Liver (tissue), 9 donors: ENCODE results near the gene NFIX. TPM values are rescaled to one million over a fixed set of nuclear protein-coding genes. Genes with fewer than 3 reads are reported as not detected.
A peak's percentile ranks its signal among the peaks of the same experiment; 100 is the strongest.

Experiments
- DNase-seq: peaks from one replicate; pipeline ENCODE4 v3.0.0-alpha.2; 2017; ENCODE audit warnings: low spot score
- H3K27ac ChIP-seq, 2 donors: one replicate each; pipeline ENCODE4 v1.7.0; 2013; ENCODE audit warnings: inconsistent platforms in 2 of 2, low read length in 2 of 2, control low read depth in 1 of 2, low read depth in 1 of 2, mild to moderate bottlenecking in 1 of 2
- H3K27me3 ChIP-seq, 4 donors: one replicate each; pipeline versions ENCODE4 v1.6.1 to v1.7.0; 2013; ENCODE audit warnings: low read length in 3 of 4, inconsistent platforms in 1 of 4, mild to moderate bottlenecking in 1 of 4, moderate library complexity in 1 of 4; ENCODE audit not compliant: control insufficient read depth in 4 of 4, insufficient read depth in 4 of 4
- H3K36me3 ChIP-seq, 4 donors: one replicate each; pipeline versions ENCODE4 v1.6.1 to v1.7.0; 2013; ENCODE audit warnings: low read length in 3 of 4, mild to moderate bottlenecking in 3 of 4, low read depth in 1 of 4, moderate library complexity in 1 of 4; ENCODE audit not compliant: control insufficient read depth in 4 of 4, insufficient read depth in 3 of 4
- H3K4me1 ChIP-seq, 4 donors: one replicate each; pipeline versions ENCODE4 v1.6.1 to v1.7.0; 2013; ENCODE audit warnings: low read length in 3 of 4, mild to moderate bottlenecking in 3 of 4, moderate library complexity in 1 of 4; ENCODE audit not compliant: control insufficient read depth in 4 of 4, insufficient read depth in 4 of 4
- H3K4me3 ChIP-seq, 3 donors: one replicate each; pipeline versions ENCODE4 v1.6.1 to v1.7.0; 2013; ENCODE audit warnings: low read length in 3 of 3, control low read depth in 1 of 3, low read depth in 1 of 3, mild to moderate bottlenecking in 1 of 3
- H3K9ac ChIP-seq, 2 donors: one replicate each; pipeline ENCODE4 v1.7.0; 2013; ENCODE audit warnings: low read length in 2 of 2, mild to moderate bottlenecking in 2 of 2, moderate library complexity in 2 of 2, control low read depth in 1 of 2, low read depth in 1 of 2
- H3K9me3 ChIP-seq, 4 donors: one replicate each; pipeline versions ENCODE4 v1.6.1 to v1.7.0; 2013; ENCODE audit warnings: low read length in 3 of 4; ENCODE audit not compliant: control insufficient read depth in 4 of 4
- ATF3 ChIP-seq: IDR thresholded peaks from 2 replicates; pipeline ENCODE4 v1.6.1; 2016; ENCODE audit warnings: antibody characterized with exemption
- CTCF ChIP-seq: fragments of 150-350 bp; IDR thresholded peaks from 2 replicates; pipeline ENCODE4 v1.5.1; 2017; ENCODE audit warnings: improper control_type of control experiment, low read depth, low read length; ENCODE audit not compliant: missing input control
- EGR1 ChIP-seq, 2 donors: IDR thresholded peaks; 2 replicates each; pipeline ENCODE4 v1.6.1; 2016 to 2018; ENCODE audit warnings: antibody characterized with exemption in 2 of 2, low read depth in 2 of 2
- FOXA1 ChIP-seq: IDR thresholded peaks from 2 replicates; pipeline ENCODE4 v1.6.1; 2016; ENCODE audit warnings: antibody characterized with exemption
- FOXA2 ChIP-seq: IDR thresholded peaks from 2 replicates; pipeline ENCODE4 v1.6.1; 2016; ENCODE audit warnings: antibody characterized with exemption
- GABPA ChIP-seq, 2 donors: IDR thresholded peaks in 1 of 2; conservative IDR thresholded peaks in 1 of 2; 2 replicates each; pipeline ENCODE4 v1.6.1; 2016; ENCODE audit warnings: antibody characterized with exemption in 2 of 2, mild to moderate bottlenecking in 1 of 2, moderate library complexity in 1 of 2
- HNF4A ChIP-seq, 2 donors: conservative IDR thresholded peaks; 2 replicates each; pipeline ENCODE4 v1.6.1; 2016; ENCODE audit warnings: antibody characterized with exemption in 2 of 2, mild to moderate bottlenecking in 2 of 2
- HNF4G ChIP-seq: IDR thresholded peaks from 2 replicates; pipeline ENCODE4 v1.6.1; 2016; ENCODE audit warnings: antibody characterized with exemption
- JUND ChIP-seq, 2 donors: IDR thresholded peaks; 2 replicates each; pipeline ENCODE4 v1.6.1; 2016; ENCODE audit warnings: antibody characterized with exemption in 2 of 2
- NR2F2 ChIP-seq: IDR thresholded peaks from 2 replicates; pipeline ENCODE4 v1.6.1; 2016; ENCODE audit warnings: antibody characterized with exemption
- RAD21 ChIP-seq, 2 donors: IDR thresholded peaks; 2 replicates each; pipeline ENCODE4 v1.6.1; 2016; ENCODE audit warnings: antibody characterized with exemption in 2 of 2, mild to moderate bottlenecking in 2 of 2
- REST ChIP-seq: IDR thresholded peaks from 2 replicates; pipeline ENCODE4 v1.6.1; 2016; ENCODE audit warnings: antibody characterized with exemption, mild to moderate bottlenecking
- RXRA ChIP-seq, 2 donors: IDR thresholded peaks; 2 replicates each; pipeline ENCODE4 v1.6.1; 2017 to 2018; ENCODE audit warnings: antibody characterized with exemption in 2 of 2, mild to moderate bottlenecking in 1 of 2
- SP1 ChIP-seq: IDR thresholded peaks from 2 replicates; pipeline ENCODE4 v1.6.1; 2018; ENCODE audit warnings: antibody characterized with exemption, mild to moderate bottlenecking
- TAF1 ChIP-seq: conservative IDR thresholded peaks from 2 replicates; pipeline ENCODE4 v1.6.1; 2016; ENCODE audit warnings: antibody characterized with exemption, mild to moderate bottlenecking
- YY1 ChIP-seq: IDR thresholded peaks from 2 replicates; pipeline ENCODE4 v1.6.1; 2016; ENCODE audit warnings: antibody characterized with exemption, mild to moderate bottlenecking
- WGBS: extraction: QIAGEN DNeasy Blood & Tissue Kit; methylation state at CpG from one replicate; pipeline ENCODE4 v1.1.7; 2013; 5-methylcytosine and 5-hydroxymethylcytosine counted together
- polyA plus RNA-seq, 2 donors: library from polyadenylated mRNA; stranded (reverse) in 1 of 2; unstranded in 1 of 2; fragments of 200-250 nt in 1 of 2; fragments of >200 nt in 1 of 2; fragmentation: Nextera tagmentation in 1 of 2; extraction: Ambion mirVana in 1 of 2; gene quantifications; one replicate each; pipeline versions ENCODE4 v1.2.1 to v1.2.3, GENCODE V29; 2013 to 2015
- total RNA-seq, 2 donors: library from RNA; depleted of rRNA; stranded (reverse); fragments of >200 nt; gene quantifications; one replicate each; pipeline ENCODE4 v1.2.3, GENCODE V29; 2014
- TF ChIP-seq, protein P1 (sequence below): IDR thresholded peaks from 2 replicates; pipeline ENCODE4 v1.6.1; 2016; ENCODE audit warnings: antibody characterized with exemption
- TF ChIP-seq, protein P2 (sequence below): IDR thresholded peaks from 2 replicates; pipeline ENCODE4 v1.6.1; 2016; ENCODE audit warnings: antibody characterized with exemption
- donor health status: healthy.
- donor health status: healthy.
- donor health status: healthy.
- donor health status: healthy.
- donor health status: healthy.

Gene NFIX
- total and polyA plus RNA-seq, 4 donors: 3.3 to 18.4 (median 12.6) TPM

DNA sequence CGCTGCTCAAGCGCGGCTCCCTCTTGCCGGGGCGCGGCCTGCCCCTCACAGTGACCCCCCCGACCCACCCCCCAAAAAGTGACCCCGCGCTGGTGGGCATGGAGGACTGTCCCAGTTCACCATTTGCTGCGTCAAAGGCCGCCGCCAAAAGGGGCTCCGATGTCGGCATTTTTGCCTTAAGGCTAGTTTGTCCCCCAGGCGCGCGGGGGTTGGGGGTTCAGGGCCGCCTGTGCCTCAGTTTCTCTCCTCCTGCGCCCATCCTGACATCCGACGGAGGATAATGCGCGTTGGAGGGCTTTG is 17.1 kb downstream of the NFIX start (continued):
- no peak for TF ChIP-seq EGR1 (IDR thresholded peaks at IDR 0.05; ENCODE audit: low read depth in 2 of 2)
- no peak for TF ChIP-seq ATF3
- no peak for TF ChIP-seq FOXA2
- TF ChIP-seq, protein P1, sequence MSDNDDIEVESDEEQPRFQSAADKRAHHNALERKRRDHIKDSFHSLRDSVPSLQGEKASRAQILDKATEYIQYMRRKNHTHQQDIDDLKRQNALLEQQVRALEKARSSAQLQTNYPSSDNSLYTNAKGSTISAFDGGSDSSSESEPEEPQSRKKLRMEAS: no peak
- no peak for TF ChIP-seq NR2F2
- TF ChIP-seq FOXA1: no peak

GRCh38 chr19:13012690-13013608 is 17.7 kb downstream of the NFIX start:
- Histone ChIP-seq H3K9ac (no peak overlapping the region), H3K36me3 (no peaks in the 10 kb centered on the region), H3K4me3 (peak overlapping the region in 1 of 3 donors; percentile 5), H3K4me1 (peaks cover 24 to 57% (median 35%) of the 10 kb centered on the region in 4 donors), H3K9me3 (no peaks in the 10 kb centered on the region), H3K27ac (peak overlapping the region; percentile 7 to 63), H3K27me3 (no peaks in the 10 kb centered on the region)
- TF ChIP-seq JUND (IDR thresholded peaks at IDR 0.05) (peak; percentile 88 to 90), HNF4A (conservative IDR thresholded peaks at IDR 0.05) (peak; percentile 73 to 79), SP1 (peak; percentile 35), EGR1 (IDR thresholded peaks at IDR 0.05; ENCODE audit: low read depth in 2 of 2) (no peak), NR2F2 (no peak), HNF4G (peak; percentile 39), GABPA (IDR thresholded peaks at IDR 0.05 in 1 of 2, conservative IDR thresholded peaks at IDR 0.05 in 1 of 2) (no peak), RXRA (IDR thresholded peaks at IDR 0.05) (peak; percentile 58 to 66), REST (no peak), YY1 (no peak), RAD21 (IDR thresholded peaks at IDR 0.05) (no peak), FOXA2 (no peak), TAF1 (no peak), CTCF (no peak), ATF3 (peak; percentile 64), FOXA1 (no peak)
- TF ChIP-seq, protein P1: no peak
- TF ChIP-seq, protein P2, sequence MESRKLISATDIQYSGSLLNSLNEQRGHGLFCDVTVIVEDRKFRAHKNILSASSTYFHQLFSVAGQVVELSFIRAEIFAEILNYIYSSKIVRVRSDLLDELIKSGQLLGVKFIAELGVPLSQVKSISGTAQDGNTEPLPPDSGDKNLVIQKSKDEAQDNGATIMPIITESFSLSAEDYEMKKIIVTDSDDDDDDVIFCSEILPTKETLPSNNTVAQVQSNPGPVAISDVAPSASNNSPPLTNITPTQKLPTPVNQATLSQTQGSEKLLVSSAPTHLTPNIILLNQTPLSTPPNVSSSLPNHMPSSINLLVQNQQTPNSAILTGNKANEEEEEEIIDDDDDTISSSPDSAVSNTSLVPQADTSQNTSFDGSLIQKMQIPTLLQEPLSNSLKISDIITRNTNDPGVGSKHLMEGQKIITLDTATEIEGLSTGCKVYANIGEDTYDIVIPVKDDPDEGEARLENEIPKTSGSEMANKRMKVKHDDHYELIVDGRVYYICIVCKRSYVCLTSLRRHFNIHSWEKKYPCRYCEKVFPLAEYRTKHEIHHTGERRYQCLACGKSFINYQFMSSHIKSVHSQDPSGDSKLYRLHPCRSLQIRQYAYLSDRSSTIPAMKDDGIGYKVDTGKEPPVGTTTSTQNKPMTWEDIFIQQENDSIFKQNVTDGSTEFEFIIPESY: no peak
- DNase-seq: no peak
- WGBS: 41% methylated on average over 52 of the region's 52 CpGs
